GM23248 (cell line): Measurements from ENCODE around the gene E2F1.

Source experiments
- EZH2 ChIP-seq: fragments of 200-600 bp; sonication (generic); IDR thresholded peaks from 2 replicates; pipeline ENCODE4 v1.6.1; 2018; ENCODE audit warnings: antibody characterized with exemption, mild to moderate bottlenecking; ENCODE audit not compliant: insufficient read depth, poor library complexity, severe bottlenecking
- EZH2phosphoT487 ChIP-seq: fragments of 200-600 bp; sonication (generic); IDR thresholded peaks from 2 replicates; pipeline ENCODE4 v1.6.1; 2018; ENCODE audit warnings: antibody characterized with exemption, moderate library complexity, mild to moderate bottlenecking, low read depth; ENCODE audit not compliant: insufficient read depth

DNA sequence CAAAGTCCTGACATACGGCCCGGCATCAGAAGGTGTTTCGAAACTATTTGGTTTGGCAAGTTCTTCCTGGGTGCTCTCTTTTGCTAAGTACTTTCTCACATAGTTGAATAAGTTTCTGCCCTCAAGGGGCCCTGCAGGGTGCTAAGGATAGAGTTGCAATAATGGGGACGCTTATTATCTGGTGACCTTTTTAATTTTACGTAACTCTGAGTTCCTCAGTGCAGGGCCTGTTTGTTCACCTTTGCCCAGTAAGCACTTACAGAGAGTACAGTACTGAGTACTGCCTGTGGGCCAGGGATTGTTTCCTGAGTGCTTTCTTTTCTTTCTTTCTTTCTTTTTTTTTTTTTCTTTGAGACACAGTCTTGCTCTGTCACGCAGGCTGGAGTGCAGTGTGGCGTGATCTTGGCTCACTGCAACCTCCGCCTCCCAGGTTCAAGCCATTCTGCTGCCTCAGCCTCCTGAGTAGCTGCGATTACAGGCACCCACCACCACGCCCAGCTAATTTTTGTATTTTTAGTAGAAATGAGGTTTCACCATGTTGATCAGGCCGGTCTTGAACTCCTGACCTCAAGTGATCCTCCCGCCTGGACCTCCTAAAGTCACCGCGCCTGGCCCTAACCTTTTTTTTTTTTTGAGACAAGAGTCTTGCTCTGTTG is 38.4 kb upstream of the E2F1 start:
- TF ChIP-seq EZH2 = no peak
- no peak for TF ChIP-seq EZH2phosphoT487
